IPS-18c (cell line): Measurements from ENCODE around the gene CARNS1.

ENCODE experiments used
- H3K4me3 ChIP-seq: 2 replicates; pipeline ENCODE4 v1.7.0; 2013; ENCODE audit warnings: low read depth, mild to moderate bottlenecking, low read length, moderate library complexity; ENCODE audit not compliant: insufficient read depth
- H3K9me3 ChIP-seq: one replicate; pipeline ENCODE4 v1.6.1; 2013; ENCODE audit warnings: mild to moderate bottlenecking, low read length, moderate library complexity; ENCODE audit not compliant: control insufficient read depth, insufficient read depth

CARNS1 gene

GRCh38 chr11:67431346-67432249 is 16.1 kb downstream of the CARNS1 start:
- no peak overlapping the region for H3K4me3 ChIP-seq
- H3K9me3 ChIP-seq: no peaks in the 10 kb centered on the region

DNA sequence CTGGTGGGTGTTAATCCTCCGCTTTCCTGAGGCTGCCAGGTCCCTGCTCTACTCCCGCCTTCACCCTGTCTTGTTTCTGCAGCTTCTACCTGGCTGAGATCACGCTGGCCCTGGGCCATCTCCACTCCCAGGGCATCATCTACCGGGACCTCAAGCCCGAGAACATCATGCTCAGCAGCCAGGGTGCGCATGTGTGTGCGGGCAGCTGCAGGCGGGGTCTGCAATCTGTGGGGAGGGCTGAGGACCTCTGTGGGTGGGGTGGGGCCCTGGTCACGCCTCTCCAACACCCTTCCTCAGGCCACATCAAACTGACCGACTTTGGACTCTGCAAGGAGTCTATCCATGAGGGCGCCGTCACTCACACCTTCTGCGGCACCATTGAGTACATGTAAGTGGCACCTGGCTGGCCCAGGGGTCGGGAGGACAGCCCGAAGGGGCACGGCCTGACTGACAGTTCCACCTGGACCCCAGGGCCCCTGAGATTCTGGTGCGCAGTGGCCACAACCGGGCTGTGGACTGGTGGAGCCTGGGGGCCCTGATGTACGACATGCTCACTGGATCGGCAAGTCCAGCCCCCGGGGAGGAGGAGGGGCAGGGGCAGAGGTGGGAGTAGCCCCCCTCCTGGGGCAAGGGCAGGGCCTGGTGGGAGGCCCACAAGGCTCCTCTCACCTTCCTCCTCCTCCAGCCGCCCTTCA is 17.3 kb downstream of the CARNS1 start:
- H3K9me3 ChIP-seq: no peaks in the 10 kb centered on the region
- H3K4me3 ChIP-seq: no peak overlapping the region

GRCh38 chr11:67433536-67434394 is 18.3 kb downstream of the CARNS1 start:
- Histone ChIP-seq H3K4me3 (no peak overlapping the region), H3K9me3 (no peaks in the 10 kb centered on the region)

GRCh38 chr11:67434395-67434881 is 19.0 kb downstream of the CARNS1 start:
- Histone ChIP-seq H3K4me3 (no peak overlapping the region), H3K9me3 (no peaks in the 10 kb centered on the region)

GRCh38 chr11:67435031-67435726 is 19.7 kb downstream of the CARNS1 start:
- no peak overlapping the region for H3K4me3 ChIP-seq
- no peaks in the 10 kb centered on the region for H3K9me3 ChIP-seq

GRCh38 chr11:67435727-67436458 is 20.4 kb downstream of the CARNS1 start:
- Histone ChIP-seq H3K9me3 (peaks cover 2% of the 10 kb centered on the region), H3K4me3 (no peak overlapping the region)

DNA sequence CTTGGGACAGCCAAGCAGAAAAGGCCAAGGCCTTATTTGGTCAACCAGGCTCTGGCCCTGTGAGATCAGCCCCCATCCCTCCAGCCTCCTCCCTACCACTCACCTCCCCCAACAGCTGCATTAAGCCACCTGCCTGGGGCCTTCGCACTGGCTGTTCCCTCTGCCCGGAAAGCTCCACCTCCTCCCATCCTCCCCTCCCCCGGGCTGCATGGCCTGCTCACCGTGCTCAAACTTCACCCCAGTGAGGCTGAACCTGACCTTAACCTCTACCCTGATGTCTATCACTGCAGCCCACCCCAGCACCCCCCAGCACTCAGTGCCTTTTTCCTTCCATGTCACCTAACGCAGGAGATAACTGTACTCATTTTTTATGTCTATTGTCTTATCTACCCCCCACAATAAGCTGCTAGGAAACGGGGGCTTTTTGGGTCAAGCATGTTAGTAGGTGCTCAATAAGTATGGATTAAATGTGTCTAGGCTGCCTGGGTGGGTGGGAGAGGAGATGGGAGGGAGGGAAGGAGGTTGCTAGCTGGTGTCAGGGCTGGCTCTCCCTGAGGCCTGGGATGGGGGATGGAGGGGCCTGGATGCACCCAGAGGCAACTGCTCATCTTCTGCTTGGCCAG is 21.1 kb downstream of the CARNS1 start:
- Histone ChIP-seq H3K4me3 (no peak overlapping the region), H3K9me3 (peaks cover 4% of the 10 kb centered on the region)

- Histone ChIP-seq H3K4me3 (no peak within 1 kb of the TSS), H3K9me3 (peaks cover 4% of the 10 kb centered on the region)
These were observed 21.8 kb downstream of the CARNS1 start, which contains the start of gene PTPRCAP for GRCh38 chr11:67437082-67437808. Gene PTPRCAP, minus strand, starts transcription at chr11:67437682. Its CDS starts 63 bp downstream, at chr11:67437619.

GRCh38 chr11:67437809-67438157 is 22.3 kb downstream of the CARNS1 start:
- Histone ChIP-seq H3K4me3 (no peak overlapping the region), H3K9me3 (peaks cover 4% of the 10 kb centered on the region)

GRCh38 chr11:67438158-67438902 is 22.9 kb downstream of the CARNS1 start:
- Histone ChIP-seq H3K9me3 (peaks cover 4% of the 10 kb centered on the region), H3K4me3 (no peak overlapping the region)

DNA sequence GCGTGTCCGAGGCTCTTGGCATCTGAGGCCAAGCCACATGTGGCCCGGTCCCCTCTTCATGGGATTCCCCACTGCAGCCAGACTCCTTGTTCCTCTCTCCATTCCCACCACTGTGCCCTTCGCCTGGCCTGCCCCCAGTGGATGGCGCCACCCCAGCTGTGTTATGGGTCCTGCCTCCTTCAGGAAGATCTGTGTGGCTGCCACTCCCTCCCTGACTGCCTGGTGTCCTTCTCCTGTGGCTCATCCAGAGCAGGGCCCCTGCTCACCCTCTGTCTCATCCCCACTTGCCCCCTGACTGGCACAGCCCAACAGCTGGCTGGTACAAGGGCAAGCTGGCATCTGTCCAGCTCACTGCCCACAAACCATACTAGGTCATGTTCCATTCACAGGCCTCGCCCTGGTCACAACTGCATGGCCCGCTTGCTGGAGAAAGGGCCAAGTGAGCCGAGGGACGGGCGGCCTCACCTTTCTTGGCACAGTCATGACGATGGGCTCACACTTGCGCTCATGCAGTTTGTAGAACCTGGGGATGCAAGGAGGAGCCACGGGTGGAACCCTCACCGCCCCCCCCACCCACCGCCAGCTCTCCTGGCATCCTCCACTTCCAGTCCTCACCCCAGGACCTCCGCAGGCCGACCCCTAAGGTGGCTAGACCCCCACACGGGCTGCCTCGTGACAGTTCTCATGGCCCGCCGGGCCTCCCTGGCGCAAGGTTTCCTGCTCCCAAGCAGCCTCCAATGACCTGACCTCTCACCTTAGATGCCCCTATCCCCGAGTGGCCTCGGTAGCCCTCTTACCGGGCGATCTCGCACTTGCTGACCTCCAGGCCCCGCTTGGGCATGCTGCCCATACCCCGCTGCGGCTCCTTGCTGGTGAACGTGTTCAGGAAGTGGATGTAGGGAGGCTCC is 24.1 kb downstream of the CARNS1 start:
- Histone ChIP-seq H3K4me3 (no peak overlapping the region), H3K9me3 (peaks cover 4% of the 10 kb centered on the region)

GRCh38 chr11:67440229-67441097 is 25.0 kb downstream of the CARNS1 start:
- Histone ChIP-seq H3K4me3 (no peak overlapping the region), H3K9me3 (peaks cover 4% of the 10 kb centered on the region)

DNA sequence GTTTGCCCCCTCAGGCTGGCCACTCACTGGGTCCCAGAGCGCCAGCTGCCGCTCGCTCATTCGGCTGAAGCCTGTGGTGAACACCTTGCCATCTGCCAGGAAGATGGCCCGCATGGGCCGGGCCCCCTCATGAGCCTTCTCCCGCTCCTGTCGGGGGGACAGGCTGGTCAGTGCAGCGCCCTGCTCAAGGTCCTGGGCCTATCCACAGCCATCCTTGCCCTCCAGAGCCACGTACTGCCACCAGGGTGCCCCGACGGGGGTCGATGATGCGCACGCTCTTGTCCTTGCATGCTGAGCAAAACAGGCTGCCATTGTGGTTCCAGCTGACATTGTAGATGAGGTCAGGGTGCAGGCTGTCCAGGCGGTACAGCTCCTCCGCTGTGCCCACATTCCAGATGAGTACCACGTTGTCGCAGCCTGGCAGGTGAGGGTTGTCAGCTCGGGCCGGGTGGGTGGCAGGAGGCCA is 25.7 kb downstream of the CARNS1 start:
- Histone ChIP-seq H3K9me3 (peaks cover 6% of the 10 kb centered on the region), H3K4me3 (no peak overlapping the region)
